Brain microvascular endothelial cell (primary cell): ENCODE data around the gene MAPK10.

ENCODE experiments used
- DNase-seq: peaks from one replicate; pipeline ENCODE4 v3.0.0-alpha.2; 2020
- H3K27ac ChIP-seq: fragments of 250-450 bp; sonication (Bioruptor Pico); 2 replicates; pipeline ENCODE4 v1.5.1; 2020; ENCODE audit warnings: mild to moderate bottlenecking, moderate library complexity
- H3K27me3 ChIP-seq: fragments of 250-450 bp; sonication (Bioruptor Pico); replicated peaks from 2 replicates; pipeline ENCODE4 v1.5.1; 2020; ENCODE audit warnings: mild to moderate bottlenecking
- H3K36me3 ChIP-seq: fragments of 250-450 bp; sonication (Bioruptor Pico); replicated peaks from 2 replicates; pipeline ENCODE4 v1.5.1; 2020; ENCODE audit warnings: mild to moderate bottlenecking
- H3K4me3 ChIP-seq: 2 replicates; pipeline ENCODE4 v1.5.1; 2011; ENCODE audit warnings: low read depth, mild to moderate bottlenecking, control low read depth, low read length, moderate library complexity
- in situ Hi-C: cut with HindIII; loops from 2 replicates; pipeline ENCODE4 v1.10.0; 2017; ENCODE audit warnings: low sequenced_read_pairs, low pct_ligation_motif_present
- TF ChIP-seq, protein P1 (sequence below): IDR thresholded peaks from 2 replicates; pipeline ENCODE4 v1.5.1; 2011; ENCODE audit warnings: low read depth, mild to moderate bottlenecking, moderate library complexity, low read length, control low read depth, inconsistent platforms; ENCODE audit errors: missing control alignments

The MAPK10 gene

DNA sequence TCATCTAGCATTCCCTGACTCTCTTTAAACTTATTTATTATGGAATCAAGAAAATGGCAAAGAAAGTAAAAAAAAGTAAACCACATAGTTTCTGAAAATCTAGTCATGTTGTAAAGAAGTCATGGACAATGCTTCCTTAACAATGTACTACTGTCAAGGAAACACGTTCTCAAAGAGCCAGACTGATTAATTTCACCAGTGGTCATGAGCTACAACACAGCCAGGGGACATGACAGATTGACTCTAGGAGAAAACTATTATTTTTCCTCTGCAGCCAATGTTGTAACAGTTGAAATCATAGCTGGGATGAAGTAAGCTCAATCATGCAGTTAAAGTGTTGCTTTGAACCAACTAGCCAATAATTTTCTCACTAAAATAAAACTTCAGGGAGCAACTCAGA lies 109.2 kb downstream of the MAPK10 start:
- no peaks in the 10 kb centered on the region for H3K36me3 ChIP-seq
- in situ Hi-C loops: no loop called here
- no peak for DNase-seq
- H3K27ac ChIP-seq: no peak overlapping the region
- no peaks in the 10 kb centered on the region for H3K27me3 ChIP-seq
- H3K4me3 ChIP-seq: no peak overlapping the region
- TF ChIP-seq, protein P1, sequence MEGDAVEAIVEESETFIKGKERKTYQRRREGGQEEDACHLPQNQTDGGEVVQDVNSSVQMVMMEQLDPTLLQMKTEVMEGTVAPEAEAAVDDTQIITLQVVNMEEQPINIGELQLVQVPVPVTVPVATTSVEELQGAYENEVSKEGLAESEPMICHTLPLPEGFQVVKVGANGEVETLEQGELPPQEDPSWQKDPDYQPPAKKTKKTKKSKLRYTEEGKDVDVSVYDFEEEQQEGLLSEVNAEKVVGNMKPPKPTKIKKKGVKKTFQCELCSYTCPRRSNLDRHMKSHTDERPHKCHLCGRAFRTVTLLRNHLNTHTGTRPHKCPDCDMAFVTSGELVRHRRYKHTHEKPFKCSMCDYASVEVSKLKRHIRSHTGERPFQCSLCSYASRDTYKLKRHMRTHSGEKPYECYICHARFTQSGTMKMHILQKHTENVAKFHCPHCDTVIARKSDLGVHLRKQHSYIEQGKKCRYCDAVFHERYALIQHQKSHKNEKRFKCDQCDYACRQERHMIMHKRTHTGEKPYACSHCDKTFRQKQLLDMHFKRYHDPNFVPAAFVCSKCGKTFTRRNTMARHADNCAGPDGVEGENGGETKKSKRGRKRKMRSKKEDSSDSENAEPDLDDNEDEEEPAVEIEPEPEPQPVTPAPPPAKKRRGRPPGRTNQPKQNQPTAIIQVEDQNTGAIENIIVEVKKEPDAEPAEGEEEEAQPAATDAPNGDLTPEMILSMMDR: no peak

DNA sequence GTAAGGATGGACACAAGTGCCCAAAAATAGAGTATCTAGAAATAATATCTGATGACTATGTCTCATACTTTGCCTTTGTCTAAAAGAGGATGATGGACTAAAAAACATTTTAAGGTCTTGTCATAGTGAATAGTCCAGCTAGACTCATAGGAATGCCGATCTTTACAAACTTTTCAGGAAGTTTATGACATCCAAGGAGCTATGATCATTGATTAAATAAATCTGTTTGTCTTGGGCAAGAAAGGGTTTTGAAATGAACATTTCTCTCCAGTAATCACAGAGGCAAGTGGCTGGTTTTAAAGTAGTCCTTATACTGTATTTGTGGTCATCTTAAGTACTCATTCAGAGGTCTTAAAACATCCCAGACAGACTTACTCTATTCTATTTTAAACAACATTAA lies 109.8 kb downstream of the MAPK10 start:
- Histone ChIP-seq H3K4me3 (no peak overlapping the region), H3K36me3 (no peaks in the 10 kb centered on the region), H3K27me3 (no peaks in the 10 kb centered on the region), H3K27ac (no peak overlapping the region)
- in situ Hi-C loops: no loop called here
- no peak for DNase-seq
- TF ChIP-seq, protein P1: no peak

DNA sequence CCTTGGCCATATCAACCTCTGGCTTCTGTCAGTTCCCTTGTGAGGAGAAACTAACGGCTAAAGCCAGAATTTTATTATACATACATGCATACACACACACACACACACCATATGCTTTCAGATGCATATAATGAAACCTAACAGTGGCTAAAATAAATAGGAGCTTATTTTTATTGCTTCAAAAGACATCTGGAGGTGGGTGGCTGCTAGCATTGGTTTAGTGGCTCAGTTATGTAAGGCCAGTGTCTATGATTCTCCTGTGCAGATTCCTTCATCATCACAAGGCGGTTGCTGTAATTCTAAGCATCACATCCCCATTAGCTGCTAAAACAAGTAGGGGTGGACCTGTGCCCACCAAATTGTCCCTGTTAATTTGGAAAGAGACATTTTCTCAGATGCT lies 110.8 kb downstream of the MAPK10 start:
- H3K36me3 ChIP-seq: no peaks in the 10 kb centered on the region
- H3K27ac ChIP-seq: no peak overlapping the region
- no peak for DNase-seq
- TF ChIP-seq, protein P1: no peak
- H3K27me3 ChIP-seq: no peaks in the 10 kb centered on the region
- in situ Hi-C loops: no loop called here
- no peak overlapping the region for H3K4me3 ChIP-seq

DNA sequence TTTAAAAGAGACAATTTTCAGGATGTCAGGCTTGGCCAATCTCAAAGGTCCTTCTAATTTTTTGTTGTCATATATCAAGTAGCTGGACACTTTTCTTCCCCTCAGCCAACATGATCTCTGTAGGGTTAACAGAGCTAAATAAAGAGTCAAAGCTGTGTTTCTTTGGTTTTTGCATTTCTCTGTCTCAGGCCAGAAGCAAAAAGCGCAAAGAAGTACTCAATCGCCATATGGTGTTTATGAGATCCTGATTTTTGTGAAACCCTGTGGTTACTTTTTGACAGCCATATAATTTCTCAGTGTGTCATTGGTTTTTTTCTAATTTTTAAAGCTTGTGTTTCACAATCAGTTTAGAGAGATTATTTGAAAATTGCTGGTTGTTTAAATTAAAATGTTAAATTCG lies 111.9 kb downstream of the MAPK10 start:
- Histone ChIP-seq H3K27ac (no peak overlapping the region), H3K36me3 (no peaks in the 10 kb centered on the region), H3K4me3 (no peak overlapping the region), H3K27me3 (no peaks in the 10 kb centered on the region)
- in situ Hi-C loops: no loop called here
- TF ChIP-seq, protein P1: no peak
- no peak for DNase-seq

DNA sequence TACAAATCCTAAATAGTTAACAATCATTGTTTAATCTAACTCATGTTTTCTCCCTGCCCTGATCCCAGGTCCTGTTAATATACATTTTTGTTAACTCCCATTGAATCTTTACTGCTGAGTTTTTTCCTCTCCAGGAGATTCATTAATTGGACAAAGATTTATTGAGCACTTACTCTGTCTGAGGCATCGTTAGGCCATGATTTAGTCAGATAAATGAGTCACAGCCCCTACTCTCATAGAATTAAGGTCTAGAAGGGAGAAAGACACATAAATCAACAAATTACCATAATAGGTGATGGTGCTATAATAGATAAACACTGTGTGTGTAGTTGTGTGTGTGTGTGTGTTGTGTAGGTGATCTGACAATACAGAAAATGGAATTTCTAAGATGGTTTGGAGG lies 112.5 kb downstream of the MAPK10 start:
- Histone ChIP-seq H3K27ac (no peak overlapping the region), H3K27me3 (no peaks in the 10 kb centered on the region), H3K36me3 (no peaks in the 10 kb centered on the region), H3K4me3 (no peak overlapping the region)
- DNase-seq: no peak
- TF ChIP-seq, protein P1: no peak
- in situ Hi-C loops: no loop called here

DNA sequence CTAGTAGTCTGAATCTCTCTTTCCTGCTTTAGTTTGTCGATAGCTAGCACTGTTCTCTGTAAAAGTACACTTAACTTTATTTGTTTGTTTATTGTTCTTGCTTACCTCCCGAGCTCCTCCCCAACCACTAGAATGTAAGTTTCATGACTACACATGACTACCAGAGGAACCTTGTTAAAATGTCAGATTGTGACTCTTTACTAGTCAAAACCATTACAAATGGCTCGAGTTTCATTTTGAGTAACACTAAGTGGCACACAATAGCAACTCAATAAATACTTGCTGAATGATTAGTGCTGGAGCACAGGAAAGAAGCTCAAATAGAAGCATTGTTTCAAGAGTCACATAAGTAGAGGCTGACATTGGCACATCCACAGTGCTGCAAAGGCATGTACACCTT lies 116.1 kb downstream of the MAPK10 start:
- in situ Hi-C loops: no loop called here
- Histone ChIP-seq H3K36me3 (no peaks in the 10 kb centered on the region), H3K4me3 (no peak overlapping the region), H3K27ac (no peak overlapping the region), H3K27me3 (no peaks in the 10 kb centered on the region)
- TF ChIP-seq, protein P1: no peak
- DNase-seq: no peak
